ENCODE data around the gene CAV1. TPM values are rescaled to one million over a fixed set of nuclear protein-coding genes. Genes with fewer than 3 reads are reported as not detected.

CAV1 gene
- total RNA-seq, 1 donor from 2014 or later: 0.84 TPM

- Mint-ChIP-seq H3K4me3 (ENCODE audit: low read depth) (no peak overlapping the region), H3K9me3 (ENCODE audit: low read depth) (peaks cover 4% of the 10 kb centered on the region), H3K4me1 (ENCODE audit: low read depth) (peaks cover 24% of the 10 kb centered on the region), H3K36me3 (ENCODE audit: insufficient read depth) (no peaks in the 10 kb centered on the region), H3K27ac (no peak overlapping the region), H3K27me3 (no peaks in the 10 kb centered on the region)
- TF ChIP-seq CTCF (IDR thresholded peaks at IDR 0.05; ENCODE audit: unreplicated experiment): no peak
- DNase-seq (ENCODE audit: low spot score, unreplicated experiment): no peak
These were observed 85.9 kb downstream of the CAV1 start for GRCh38 chr7:116610721-116611120.

Other genes starting within 250 kb of the CAV1 start
- 9.4 and 9.9 TPM in 2 replicates for gene CAV2, start 25.3 kb upstream of the CAV1 start, total RNA-seq
- 44.4 and 46.0 TPM in 2 replicates for gene MET, start 147.2 kb downstream of the CAV1 start, total RNA-seq